Tibial artery (tissue), 4 donors: ENCODE measurements around the gene CDH4.

Source experiments
- DNase-seq, 2 donors: peaks; one replicate each; pipeline ENCODE4 v3.0.0-alpha.2; 2019
- H3K27ac ChIP-seq, 2 donors: fragments of 200-600 bp; sonication (generic) in 1 of 2; 1 replicate in 1 of 2; 2 replicates in 1 of 2; pipeline ENCODE4 v1.5.1; 2018 to 2019; ENCODE audit warnings: mild to moderate bottlenecking in 1 of 2
- H3K27me3 ChIP-seq, 2 donors: fragments of 200-600 bp; sonication (generic) in 1 of 2; one replicate each; pipeline versions ENCODE4 v1.5.1 to v1.6.0; 2016 to 2019
- H3K36me3 ChIP-seq, 3 donors: fragments of 200-600 bp; sonication (generic) in 2 of 3; one replicate each; pipeline ENCODE4 v1.5.1; 2016 to 2019; ENCODE audit warnings: mild to moderate bottlenecking in 2 of 3
- H3K4me1 ChIP-seq, 4 donors: fragments of 200-600 bp; sonication (generic) in 2 of 4; 1 replicate in 3 of 4; 2 replicates in 1 of 4; pipeline ENCODE4 v1.5.1; 2016 to 2019
- H3K4me3 ChIP-seq, 2 donors: fragments of 200-600 bp; sonication (generic) in 1 of 2; 1 replicate in 1 of 2; 2 replicates in 1 of 2; pipeline ENCODE4 v1.5.1; 2018 to 2019; ENCODE audit warnings: mild to moderate bottlenecking in 2 of 2
- H3K9me3 ChIP-seq, 3 donors: fragments of 200-600 bp; sonication (generic) in 1 of 3; one replicate each; pipeline ENCODE4 v1.5.1; 2016 to 2019
- intact Hi-C: fragments of 100-400 bp; cut with DNase I; formaldehyde crosslinking; loops from one replicate; pipeline ENCODE4 v1.15.0; 2023; ENCODE audit warnings: low total_unique reads
- TF ChIP-seq, protein P1 (sequence below), 2 experiments: fragments of 200-600 bp in 1 of 2; fragments of 450-650 bp in 1 of 2; IDR thresholded peaks; one replicate each; pipeline ENCODE4 v1.5.1; 2017 to 2019; ENCODE audit warnings: antibody characterized with exemption in 2 of 2, mild to moderate bottlenecking in 1 of 2, moderate library complexity in 1 of 2

Gene CDH4

DNA sequence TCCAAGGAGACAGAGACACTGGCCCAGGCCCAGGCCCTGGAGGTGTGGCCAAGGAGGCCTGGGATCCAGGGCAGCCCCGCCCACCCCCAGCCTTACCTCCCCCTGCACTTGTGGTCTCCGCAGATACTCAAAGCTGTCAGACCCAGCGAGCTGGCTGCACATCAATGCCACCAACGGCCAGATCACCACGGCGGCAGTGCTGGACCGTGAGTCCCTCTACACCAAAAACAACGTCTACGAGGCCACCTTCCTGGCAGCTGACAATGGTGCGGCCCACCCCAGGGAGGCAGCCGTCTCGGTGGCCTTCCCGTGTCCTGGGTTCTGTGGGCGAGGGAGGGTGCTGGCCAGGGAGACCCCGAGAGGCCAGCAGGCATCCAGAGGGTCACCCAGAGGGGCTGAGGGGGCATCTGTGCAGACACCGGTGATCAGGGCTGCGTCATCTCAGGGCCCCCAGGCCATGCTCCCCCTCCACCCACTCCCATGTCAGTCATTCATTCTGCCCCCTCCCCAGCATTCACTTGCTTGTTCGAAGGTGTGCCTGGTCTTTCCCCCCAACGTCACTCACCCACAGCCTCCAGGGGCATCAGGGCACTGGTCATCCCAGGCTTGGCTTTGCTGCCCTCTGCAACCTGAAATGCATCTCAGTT lies 672.3 kb downstream of the CDH4 start:
- TF ChIP-seq, protein P1, sequence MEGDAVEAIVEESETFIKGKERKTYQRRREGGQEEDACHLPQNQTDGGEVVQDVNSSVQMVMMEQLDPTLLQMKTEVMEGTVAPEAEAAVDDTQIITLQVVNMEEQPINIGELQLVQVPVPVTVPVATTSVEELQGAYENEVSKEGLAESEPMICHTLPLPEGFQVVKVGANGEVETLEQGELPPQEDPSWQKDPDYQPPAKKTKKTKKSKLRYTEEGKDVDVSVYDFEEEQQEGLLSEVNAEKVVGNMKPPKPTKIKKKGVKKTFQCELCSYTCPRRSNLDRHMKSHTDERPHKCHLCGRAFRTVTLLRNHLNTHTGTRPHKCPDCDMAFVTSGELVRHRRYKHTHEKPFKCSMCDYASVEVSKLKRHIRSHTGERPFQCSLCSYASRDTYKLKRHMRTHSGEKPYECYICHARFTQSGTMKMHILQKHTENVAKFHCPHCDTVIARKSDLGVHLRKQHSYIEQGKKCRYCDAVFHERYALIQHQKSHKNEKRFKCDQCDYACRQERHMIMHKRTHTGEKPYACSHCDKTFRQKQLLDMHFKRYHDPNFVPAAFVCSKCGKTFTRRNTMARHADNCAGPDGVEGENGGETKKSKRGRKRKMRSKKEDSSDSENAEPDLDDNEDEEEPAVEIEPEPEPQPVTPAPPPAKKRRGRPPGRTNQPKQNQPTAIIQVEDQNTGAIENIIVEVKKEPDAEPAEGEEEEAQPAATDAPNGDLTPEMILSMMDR (IDR thresholded peaks at IDR 0.05): no peak

DNA sequence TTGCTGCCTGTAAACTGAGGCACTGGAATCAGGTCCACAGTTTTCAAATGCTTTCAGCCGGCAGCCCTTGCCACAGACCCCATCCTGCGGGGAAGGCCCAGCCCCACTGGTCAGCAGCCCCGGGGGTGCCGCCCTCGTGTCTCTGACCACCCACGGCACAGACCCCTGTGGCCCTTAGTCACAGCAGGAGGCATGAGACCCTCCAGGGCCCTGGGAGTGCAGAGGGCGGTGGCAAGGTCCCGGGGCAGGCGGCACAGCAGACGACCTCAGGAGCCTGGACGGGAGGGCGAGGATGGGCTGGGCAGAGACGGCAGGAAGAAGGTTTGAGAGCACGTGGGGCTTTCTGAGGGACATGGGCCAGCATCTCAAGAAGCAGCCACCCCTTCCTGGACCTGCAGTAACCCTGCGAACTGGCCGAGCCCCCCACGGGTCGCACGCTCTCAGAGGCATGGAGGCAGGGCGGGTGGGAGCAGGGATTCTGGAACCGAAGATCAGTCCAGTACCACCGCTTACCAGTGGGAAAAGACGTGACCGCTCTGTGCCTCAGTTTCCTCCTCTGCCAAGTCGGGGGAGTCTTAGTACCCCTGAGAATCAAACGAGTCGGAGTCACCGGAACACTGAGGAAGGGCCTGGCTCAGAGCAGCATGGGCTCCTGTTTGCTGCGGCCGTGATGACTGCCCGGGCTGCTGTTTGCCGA lies 672.9 kb downstream of the CDH4 start:
- no peak overlapping the region for H3K27ac ChIP-seq
- peak in 1 of 2 donors; percentile 55 for DNase-seq
- H3K27me3 ChIP-seq: peaks cover 0 to 23% of the 10 kb centered on the region in 2 donors
- no peaks in the 10 kb centered on the region for H3K4me1 ChIP-seq
- no peak overlapping the region for H3K4me3 ChIP-seq
- TF ChIP-seq, protein P1 (IDR thresholded peaks at IDR 0.05): no peak
- no peaks in the 10 kb centered on the region for H3K36me3 ChIP-seq
- intact Hi-C loops: no loop called here
- peaks cover 0 to 10% (median 3%) of the 10 kb centered on the region in 3 donors for H3K9me3 ChIP-seq

More for the DNA sequence above, 672.3 kb downstream of the CDH4 start:
- Histone ChIP-seq H3K27me3 (peaks cover 0 to 23% of the 10 kb centered on the region in 2 donors), H3K4me1 (no peaks in the 10 kb centered on the region), H3K27ac (no peak overlapping the region), H3K9me3 (peaks cover 0 to 3% (median 3%) of the 10 kb centered on the region in 3 donors), H3K36me3 (no peaks in the 10 kb centered on the region), H3K4me3 (no peak overlapping the region)
- peak in 1 of 2 donors; percentile 33 for DNase-seq
- intact Hi-C loops: no loop called here

DNA sequence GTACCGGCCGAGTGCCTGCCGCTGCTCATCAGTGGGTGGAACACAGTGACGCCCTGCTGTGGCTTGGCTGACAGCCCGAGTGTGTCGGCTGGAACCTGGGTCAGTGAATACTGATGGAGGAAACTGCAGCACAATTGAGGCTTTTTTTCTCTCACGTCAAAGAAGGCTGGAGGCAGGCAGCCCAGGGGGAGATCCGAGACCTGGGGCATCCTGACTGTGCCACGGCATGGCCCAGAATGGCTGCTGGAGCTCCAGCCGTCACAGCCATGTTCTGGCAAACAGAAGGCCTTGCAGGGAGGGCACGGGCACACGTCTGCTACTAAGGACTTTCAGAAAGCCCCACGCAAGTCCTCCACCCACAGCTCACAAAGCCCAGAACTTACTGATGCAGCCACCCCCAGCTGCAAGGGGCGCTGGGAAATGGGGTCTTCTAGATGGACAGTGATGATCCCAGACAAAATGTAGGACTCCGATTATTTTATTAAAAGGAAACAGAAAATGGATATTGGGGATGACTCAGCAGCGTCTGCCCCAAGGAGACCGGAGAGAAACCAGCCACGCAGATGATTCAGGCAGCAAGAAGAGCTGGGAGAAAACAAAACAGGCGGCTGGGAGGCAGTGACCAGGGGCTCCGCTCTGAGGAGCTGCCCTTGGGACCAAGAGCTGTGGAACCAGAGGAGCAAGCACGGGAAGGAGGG lies 673.6 kb downstream of the CDH4 start:
- no peak for DNase-seq
- no peak overlapping the region for H3K4me3 ChIP-seq
- intact Hi-C loops: no loop called here
- TF ChIP-seq, protein P1 (IDR thresholded peaks at IDR 0.05): no peak
- H3K4me1 ChIP-seq: no peaks in the 10 kb centered on the region
- peaks cover 0 to 23% of the 10 kb centered on the region in 2 donors for H3K27me3 ChIP-seq
- no peak overlapping the region for H3K27ac ChIP-seq
- H3K9me3 ChIP-seq: peaks cover 0 to 12% (median 3%) of the 10 kb centered on the region in 3 donors
- H3K36me3 ChIP-seq: no peaks in the 10 kb centered on the region

DNA sequence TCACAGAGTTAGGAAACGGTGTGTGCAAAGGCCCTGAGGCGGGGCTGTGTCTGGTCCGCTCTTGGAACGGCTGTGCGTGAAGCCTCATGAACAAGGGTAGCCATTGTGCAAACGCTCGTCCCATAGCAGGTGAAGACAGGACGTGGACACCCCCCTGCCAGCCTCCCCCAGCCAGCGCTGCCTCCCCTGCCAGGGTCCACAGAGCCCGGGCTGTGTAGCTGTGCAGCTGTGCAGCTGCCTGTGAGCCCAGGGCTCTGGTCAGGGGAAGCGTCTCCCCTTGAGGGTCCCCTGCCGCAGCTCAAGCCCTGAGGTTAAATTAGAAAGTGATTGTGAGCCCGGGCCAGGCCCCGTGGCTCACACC lies 674.2 kb downstream of the CDH4 start:
- H3K36me3 ChIP-seq: no peaks in the 10 kb centered on the region
- DNase-seq: peak in 1 of 2 donors; percentile 43
- TF ChIP-seq, protein P1 (IDR thresholded peaks at IDR 0.05): no peak
- H3K27ac ChIP-seq: no peak overlapping the region
- H3K27me3 ChIP-seq: peaks cover 0 to 24% of the 10 kb centered on the region in 2 donors
- no peaks in the 10 kb centered on the region for H3K4me1 ChIP-seq
- H3K9me3 ChIP-seq: peaks cover 0 to 12% (median 3%) of the 10 kb centered on the region in 3 donors
- no peak overlapping the region for H3K4me3 ChIP-seq
- intact Hi-C loops: no loop called here

DNA sequence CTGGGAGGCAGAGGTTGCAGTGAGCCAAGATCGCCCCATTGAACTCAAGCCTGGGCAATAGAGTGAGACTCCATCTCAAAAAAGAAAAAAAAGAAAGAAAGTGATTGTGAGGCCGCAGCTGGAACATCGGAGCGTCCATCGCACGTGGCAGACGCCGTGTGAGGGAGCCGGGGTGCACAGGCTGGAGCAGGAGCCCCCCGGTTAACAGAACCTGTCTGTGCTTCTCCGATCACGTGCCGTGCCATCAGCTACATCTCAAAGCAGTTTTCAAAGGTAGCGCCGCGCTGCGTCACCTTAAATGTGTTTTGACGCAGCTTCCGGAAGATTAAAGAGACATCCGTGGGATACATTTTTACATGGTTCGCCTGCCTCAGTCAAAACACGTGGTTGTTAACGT lies 674.7 kb downstream of the CDH4 start:
- intact Hi-C loops: no loop called here
- H3K27ac ChIP-seq: no peak overlapping the region
- TF ChIP-seq, protein P1 (IDR thresholded peaks at IDR 0.05): no peak

More for the DNA sequence above, 674.7 kb downstream of the CDH4 start:
- no peaks in the 10 kb centered on the region for H3K4me1 ChIP-seq
- peaks cover 0 to 25% of the 10 kb centered on the region in 2 donors for H3K27me3 ChIP-seq
- no peaks in the 10 kb centered on the region for H3K36me3 ChIP-seq
- H3K4me3 ChIP-seq: no peak overlapping the region
- peaks cover 0 to 12% (median 3%) of the 10 kb centered on the region in 3 donors for H3K9me3 ChIP-seq
- DNase-seq: peak in 1 of 2 donors; percentile 27
